DMS153 treated with DMSO at 0.1 percent for 48 hours (cell line): ENCODE results near the gene FCN2.
"Not testable (repeated sequence)": the region's sequence is repeated elsewhere in the genome, so short reads cannot be mapped to it uniquely, and the experiment has no call there.

Experiments used
- DNase-seq: peaks from one replicate; lab custom pipeline; 2025; ENCODE audit not compliant: unreplicated experiment; lab: John Stamatoyannopoulos, UW

Gene FCN2

GRCh38 chr9:134847138-134847537, 33.5 kb upstream of the FCN2 start:
- no peak for DNase-seq

GRCh38 chr9:134847752-134848432, 32.7 kb upstream of the FCN2 start:
- no peak for DNase-seq

- DNase-seq = no peak
Observed at GRCh38 chr9:134848504-134848903, 32.1 kb upstream of the FCN2 start.

- no peak for DNase-seq
Observed at GRCh38 chr9:134850611-134851010, 30.0 kb upstream of the FCN2 start.

GRCh38 chr9:134851020-134851419, 29.6 kb upstream of the FCN2 start:
- DNase-seq = no peak

- DNase-seq = no peak
Observed at GRCh38 chr9:134852906-134853654, 27.5 kb upstream of the FCN2 start.

GRCh38 chr9:134853893-134854292, 26.7 kb upstream of the FCN2 start:
- no peak for DNase-seq

- DNase-seq = no peak
Observed at GRCh38 chr9:134854541-134854981, 26.0 kb upstream of the FCN2 start.

- DNase-seq = no peak
Observed at GRCh38 chr9:134855231-134855899, 25.2 kb upstream of the FCN2 start.

GRCh38 chr9:134855900-134856377, 24.7 kb upstream of the FCN2 start:
- no peak for DNase-seq

- DNase-seq = not testable (repeated sequence)
Observed at GRCh38 chr9:134857451-134857850, 23.2 kb upstream of the FCN2 start.

- no peak for DNase-seq
Observed at GRCh38 chr9:134858051-134858841, 22.4 kb upstream of the FCN2 start.

- DNase-seq = no peak
Observed at GRCh38 chr9:134860510-134860909, 20.1 kb upstream of the FCN2 start.

- DNase-seq = no peak
Observed at GRCh38 chr9:134861595-134862334, 18.8 kb upstream of the FCN2 start.

- no peak for DNase-seq
Observed at GRCh38 chr9:134863306-134863902, 17.2 kb upstream of the FCN2 start.

GRCh38 chr9:134863941-134864820, 16.4 kb upstream of the FCN2 start:
- DNase-seq = no peak

GRCh38 chr9:134864821-134865190, 15.8 kb upstream of the FCN2 start:
- DNase-seq = no peak

- DNase-seq = no peak
Observed at GRCh38 chr9:134867917-134868750, 12.5 kb upstream of the FCN2 start.
